H9 (cell line): ENCODE data around the gene OIT3. TPM values are rescaled to one million over a fixed set of nuclear protein-coding genes. Genes with fewer than 3 reads are reported as not detected.

Experiments used
- DNase-seq: peaks from one replicate; pipeline ENCODE4 v3.0.0-alpha.2; 2017
- H2AFZ ChIP-seq: one replicate; pipeline ENCODE4 v1.6.1; 2013; ENCODE audit warnings: mild to moderate bottlenecking, low read length, control low read depth, moderate library complexity
- H2AK5ac ChIP-seq: 2 replicates; pipeline ENCODE4 v1.6.1; 2013; ENCODE audit warnings: low read length, control low read depth, mixed read lengths; ENCODE audit not compliant: insufficient read length
- H2BK120ac ChIP-seq: one replicate; pipeline ENCODE4 v1.6.1; 2013; ENCODE audit warnings: low read depth, mild to moderate bottlenecking, low read length, control low read depth, inconsistent platforms; ENCODE audit not compliant: poor library complexity, severe bottlenecking
- H2BK12ac ChIP-seq: 2 replicates; pipeline ENCODE4 v1.6.1; 2013; ENCODE audit warnings: low read length, control low read depth, mixed read lengths, low read depth; ENCODE audit not compliant: insufficient read length
- H2BK15ac ChIP-seq: 2 replicates; pipeline ENCODE4 v1.6.1; 2013; ENCODE audit warnings: low read depth, low read length, control low read depth
- H2BK20ac ChIP-seq: one replicate; pipeline ENCODE4 v1.6.1; 2013; ENCODE audit warnings: low read depth, mild to moderate bottlenecking, low read length, control low read depth, inconsistent platforms; ENCODE audit not compliant: poor library complexity, severe bottlenecking
- H2BK5ac ChIP-seq: 2 replicates; pipeline ENCODE4 v1.6.1; 2013; ENCODE audit warnings: low read length, control low read depth, mixed read lengths; ENCODE audit not compliant: insufficient read length
- H3K14ac ChIP-seq: 2 replicates; pipeline ENCODE4 v1.6.1; 2013; ENCODE audit warnings: low read length, control low read depth; ENCODE audit not compliant: insufficient read depth
- H3K18ac ChIP-seq: 2 replicates; pipeline ENCODE4 v1.6.1; 2013; ENCODE audit warnings: low read depth, mild to moderate bottlenecking, mixed read lengths, low read length, control low read depth; ENCODE audit not compliant: insufficient read length
- H3K23ac ChIP-seq: 2 replicates; pipeline ENCODE4 v1.6.1; 2013; ENCODE audit warnings: low read length, control low read depth, mixed read lengths, low read depth; ENCODE audit not compliant: insufficient read length
- H3K23me2 ChIP-seq: 2 replicates; pipeline ENCODE4 v1.6.1; 2013; ENCODE audit warnings: low read depth, mild to moderate bottlenecking, mixed read lengths, low read length, control low read depth; ENCODE audit not compliant: insufficient read length, poor library complexity, severe bottlenecking
- H3K27ac ChIP-seq: 2 replicates; pipeline ENCODE4 v1.5.1; 2013; ENCODE audit warnings: low read length, control low read depth, mixed read lengths, low read depth; ENCODE audit not compliant: insufficient read length
- H3K27me3 ChIP-seq: 2 replicates; pipeline ENCODE4 v1.6.1; 2013; ENCODE audit warnings: low read length, control low read depth, inconsistent platforms; ENCODE audit not compliant: insufficient read depth
- H3K4ac ChIP-seq: 2 replicates; pipeline ENCODE4 v1.6.1; 2013; ENCODE audit warnings: low read depth, mild to moderate bottlenecking, control low read depth, inconsistent platforms, low read length, moderate library complexity
- H3K4me1 ChIP-seq: 2 replicates; pipeline ENCODE4 v1.6.1; 2013; ENCODE audit warnings: low read length, control low read depth, inconsistent platforms; ENCODE audit not compliant: insufficient read depth
- H3K4me2 ChIP-seq: 2 replicates; pipeline ENCODE4 v1.6.1; 2013; ENCODE audit warnings: low read length, control low read depth, mixed read lengths; ENCODE audit not compliant: insufficient read length, insufficient read depth
- H3K56ac ChIP-seq: 2 replicates; pipeline ENCODE4 v1.6.1; 2013; ENCODE audit warnings: low read depth, mild to moderate bottlenecking, mixed read lengths, low read length, control low read depth; ENCODE audit not compliant: insufficient read length
- H3K79me1 ChIP-seq: 2 replicates; pipeline ENCODE4 v1.6.1; 2013; ENCODE audit warnings: low read depth, mild to moderate bottlenecking, moderate library complexity, low read length, control low read depth, inconsistent platforms; ENCODE audit not compliant: insufficient read depth, poor library complexity, severe bottlenecking
- H3K79me2 ChIP-seq: 2 replicates; pipeline ENCODE4 v1.6.1; 2013; ENCODE audit warnings: low read length, control low read depth, inconsistent platforms; ENCODE audit not compliant: insufficient read depth
- H3K9ac ChIP-seq: 2 replicates; pipeline ENCODE4 v1.6.1; 2013; ENCODE audit warnings: low read length, control low read depth, mixed read lengths; ENCODE audit not compliant: insufficient read length; ENCODE audit errors: extremely low read depth
- H3K9me3 ChIP-seq: one replicate; pipeline ENCODE4 v1.6.1; 2013; ENCODE audit warnings: low read depth, low read length, inconsistent platforms; ENCODE audit not compliant: control insufficient read depth
- H3T11ph ChIP-seq: one replicate; pipeline ENCODE4 v1.6.1; 2013; ENCODE audit warnings: mild to moderate bottlenecking, low read length, control low read depth, inconsistent platforms
- H4K20me1 ChIP-seq: one replicate; pipeline ENCODE4 v1.6.1; 2013; ENCODE audit not compliant: control insufficient read depth, insufficient read length, insufficient read depth
- H4K5ac ChIP-seq: 2 replicates; pipeline ENCODE4 v1.6.1; 2013; ENCODE audit warnings: low read depth, mild to moderate bottlenecking, mixed read lengths, low read length, control low read depth; ENCODE audit not compliant: insufficient read length
- H4K8ac ChIP-seq: replicated peaks from 2 replicates; pipeline ENCODE4 v1.6.1; 2013; ENCODE audit warnings: low read length, control low read depth, mixed read lengths, low read depth; ENCODE audit not compliant: insufficient read length
- H4K91ac ChIP-seq: 2 replicates; pipeline ENCODE4 v1.6.1; 2013; ENCODE audit warnings: low read depth, mild to moderate bottlenecking, moderate library complexity, mixed read lengths, low read length, control low read depth; ENCODE audit not compliant: insufficient read length
- H3K27ac Mint-ChIP-seq, 3 experiments: 2 replicates in 2 of 3; 3 replicates in 1 of 3; pipeline ENCODE4 v1.8.0; 2020 to 2021; ENCODE audit warnings: mixed read lengths in 3 of 3, mild to moderate bottlenecking in 1 of 3, moderate library complexity in 1 of 3
- H3K27me3 Mint-ChIP-seq: 2 replicates; pipeline ENCODE4 v1.8.0; 2021; ENCODE audit warnings: low read depth, mild to moderate bottlenecking, moderate library complexity, mixed read lengths
- H3K36me3 Mint-ChIP-seq, 3 experiments: 2 replicates in 2 of 3; 3 replicates in 1 of 3; pipeline ENCODE4 v1.8.0; 2020 to 2021; ENCODE audit warnings: low read depth in 3 of 3, mixed read lengths in 3 of 3; ENCODE audit not compliant: insufficient read depth in 1 of 3
- H3K4me1 Mint-ChIP-seq, 2 experiments: 2 replicates each; pipeline ENCODE4 v1.8.0; 2020; ENCODE audit warnings: mixed read lengths in 2 of 2
- H3K4me3 Mint-ChIP-seq, 2 experiments: 2 replicates in 1 of 2; 3 replicates in 1 of 2; pipeline ENCODE4 v1.8.0; 2020 to 2021; ENCODE audit warnings: mild to moderate bottlenecking in 2 of 2, mixed read lengths in 2 of 2, moderate library complexity in 1 of 2
- H3K9me3 Mint-ChIP-seq, 2 experiments: 2 replicates in 1 of 2; 3 replicates in 1 of 2; pipeline ENCODE4 v1.8.0; 2020; ENCODE audit warnings: mild to moderate bottlenecking in 2 of 2, mixed read lengths in 2 of 2, moderate library complexity in 1 of 2
- WGBS: extraction: QIAGEN DNeasy Blood & Tissue Kit; methylation state at CpG from one replicate; pipeline ENCODE4 v1.1.7; 2013; ENCODE audit warnings: missing lambda C conversion rate, low lambda C conversion rate, mixed read lengths; ENCODE audit not compliant: insufficient read length; ENCODE audit errors: extremely low coverage; 5-methylcytosine and 5-hydroxymethylcytosine counted together
- total RNA-seq: library from RNA; stranded (reverse); gene quantifications from 2 replicates; pipeline ENCODE4 v1.2.1, GENCODE V29; 2021
- TF ChIP-seq, protein P1 (sequence below): fragments of 200-600 bp; sonication (generic); conservative IDR thresholded peaks from 3 replicates; pipeline ENCODE4 v1.8.0; 2021; ENCODE audit warnings: antibody characterized with exemption, mild to moderate bottlenecking

Gene OIT3
- total RNA-seq, 1 experiment from 2014 or later: not detected

DNA sequence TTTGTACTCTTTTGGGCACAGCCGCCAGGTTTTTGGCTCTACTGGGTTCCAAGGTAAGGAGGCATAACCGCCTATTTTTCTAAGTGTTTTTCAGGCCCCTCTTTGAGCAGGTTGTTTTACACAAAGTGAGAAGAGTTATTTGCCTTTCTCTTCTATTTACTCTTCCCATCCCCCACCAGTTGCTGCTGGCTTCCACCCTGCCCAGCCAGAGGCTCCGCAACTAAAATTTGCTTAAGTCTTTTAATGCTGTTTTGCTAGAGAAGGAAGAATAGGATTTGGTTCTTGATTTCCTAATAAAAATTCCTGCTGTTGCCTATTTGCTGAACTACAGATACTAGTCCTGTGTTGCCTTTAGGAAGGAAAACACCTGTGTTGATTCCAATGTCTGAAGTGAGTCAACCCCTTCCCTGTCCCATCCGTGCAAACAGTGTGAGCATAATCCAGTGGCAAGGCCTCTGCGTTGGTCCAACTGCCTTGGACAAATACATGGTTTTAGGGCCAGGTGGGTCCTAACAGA is 59.2 kb downstream of the OIT3 start:
- H2BK15ac ChIP-seq: no peak overlapping the region
- no peak overlapping the region for H4K91ac ChIP-seq
- H3K27ac Mint-ChIP-seq: peak overlapping the region; percentile 23 to 93 (median 86); a peak in 4 of 7 replicates
- no peak overlapping the region for H2BK20ac ChIP-seq
- no peak overlapping the region for H4K8ac ChIP-seq
- H2AK5ac ChIP-seq: no peak overlapping the region
- H2AFZ ChIP-seq: peak overlapping the region; percentile 63
- H3K4ac ChIP-seq: no peak overlapping the region
- TF ChIP-seq, protein P1, sequence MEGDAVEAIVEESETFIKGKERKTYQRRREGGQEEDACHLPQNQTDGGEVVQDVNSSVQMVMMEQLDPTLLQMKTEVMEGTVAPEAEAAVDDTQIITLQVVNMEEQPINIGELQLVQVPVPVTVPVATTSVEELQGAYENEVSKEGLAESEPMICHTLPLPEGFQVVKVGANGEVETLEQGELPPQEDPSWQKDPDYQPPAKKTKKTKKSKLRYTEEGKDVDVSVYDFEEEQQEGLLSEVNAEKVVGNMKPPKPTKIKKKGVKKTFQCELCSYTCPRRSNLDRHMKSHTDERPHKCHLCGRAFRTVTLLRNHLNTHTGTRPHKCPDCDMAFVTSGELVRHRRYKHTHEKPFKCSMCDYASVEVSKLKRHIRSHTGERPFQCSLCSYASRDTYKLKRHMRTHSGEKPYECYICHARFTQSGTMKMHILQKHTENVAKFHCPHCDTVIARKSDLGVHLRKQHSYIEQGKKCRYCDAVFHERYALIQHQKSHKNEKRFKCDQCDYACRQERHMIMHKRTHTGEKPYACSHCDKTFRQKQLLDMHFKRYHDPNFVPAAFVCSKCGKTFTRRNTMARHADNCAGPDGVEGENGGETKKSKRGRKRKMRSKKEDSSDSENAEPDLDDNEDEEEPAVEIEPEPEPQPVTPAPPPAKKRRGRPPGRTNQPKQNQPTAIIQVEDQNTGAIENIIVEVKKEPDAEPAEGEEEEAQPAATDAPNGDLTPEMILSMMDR: no peak
- H2BK12ac ChIP-seq: no peak overlapping the region
- peak overlapping the region in 1 of 2 experiments; percentile 32; a peak in 1 of 5 replicates for H3K4me3 Mint-ChIP-seq
- H3K4me2 ChIP-seq: no peak overlapping the region
- H3T11ph ChIP-seq: no peak overlapping the region
- no peaks in the 10 kb centered on the region for H3K23me2 ChIP-seq
- H3K79me1 ChIP-seq: no peaks in the 10 kb centered on the region
- H3K36me3 Mint-ChIP-seq: no peaks in the 10 kb centered on the region
- H3K4me1 Mint-ChIP-seq: peaks cover 31 to 43% of the 10 kb centered on the region in 2 experiments
- no peak overlapping the region for H3K9ac ChIP-seq
- no peaks in the 10 kb centered on the region for H3K27me3 Mint-ChIP-seq
- no peak overlapping the region for H3K23ac ChIP-seq
- no peak overlapping the region for H3K27ac ChIP-seq
- no peaks in the 10 kb centered on the region; the same call in 1 of the 2 replicates for H3K27me3 ChIP-seq
- no CpG with 5 or more reads among the region's 5 CpGs for WGBS
- no peaks in the 10 kb centered on the region; the same call in 1 of the 2 replicates for H3K4me1 ChIP-seq
- no peaks in the 10 kb centered on the region for H3K9me3 ChIP-seq
- no peaks in the 10 kb centered on the region for H3K9me3 Mint-ChIP-seq
- no peaks in the 10 kb centered on the region for H4K20me1 ChIP-seq
- no peak for DNase-seq
- H4K5ac ChIP-seq: no peak overlapping the region
- no peaks in the 10 kb centered on the region for H3K79me2 ChIP-seq
- H2BK5ac ChIP-seq: no peak overlapping the region
- H3K56ac ChIP-seq: no peak overlapping the region
- no peak overlapping the region for H3K14ac ChIP-seq
- no peak overlapping the region for H3K18ac ChIP-seq
- H2BK120ac ChIP-seq: no peak overlapping the region
